ENCODE data around the gene SMU1. TPM values are rescaled to one million over a fixed set of nuclear protein-coding genes. Genes with fewer than 3 reads are reported as not detected.
"Not testable (repeated sequence)": the region's sequence is repeated elsewhere in the genome, so short reads cannot be mapped to it uniquely, and the experiment has no call there.

The SMU1 gene
- total and polyA plus RNA-seq, 7 donors: 8.4 to 18.4 (median 15.5) TPM

- no peaks in the 10 kb centered on the region for H3K36me3 ChIP-seq (ENCODE audit: insufficient read depth in 1 of 2, low read depth in 1 of 2)
- H3K9me3 ChIP-seq: no peaks in the 10 kb centered on the region
- peak overlapping the region; percentile 79 for H3K27ac ChIP-seq
- H3K27me3 ChIP-seq (ENCODE audit: insufficient read depth in 3 of 3, low read length in 2 of 3): no peaks in the 10 kb centered on the region
- TF ChIP-seq CTCF (IDR thresholded peaks at IDR 0.05): no peak
- intact Hi-C loops (cut with DNase I): loop anchor here in 1 of 2 donors (5.0 kb wide), 2 partner anchors 36 to 61 kb away; no protein-coding TSS in a partner anchor
- no peak overlapping the region for H3K4me3 ChIP-seq
- peak; percentile 68 to 83 for DNase-seq
- WGBS, 3 donors: 34 to 53% (median 40%) methylated on average over 10 of the region's 10 CpGs
- ATAC-seq: peak; percentile 96 to 97 (median 96)
- H3K4me1 ChIP-seq: peaks cover 23% of the 10 kb centered on the region
Observed at GRCh38 chr9:33101104-33101951, 24.9 kb upstream of the SMU1 start.

GRCh38 chr9:33099754-33100153 lies 23.3 kb upstream of the SMU1 start:
- 88 to 90% (median 89%) methylated on average over 2 of the region's 2 CpGs for WGBS, 3 donors
- Histone ChIP-seq H3K4me1 (peaks cover 22% of the 10 kb centered on the region), H3K27ac (no peak overlapping the region), H3K4me3 (no peak overlapping the region), H3K36me3 (ENCODE audit: insufficient read depth in 1 of 2, low read depth in 1 of 2) (no peaks in the 10 kb centered on the region), H3K27me3 (ENCODE audit: insufficient read depth in 3 of 3, low read length in 2 of 3) (no peaks in the 10 kb centered on the region), H3K9me3 (no peaks in the 10 kb centered on the region)
- intact Hi-C loops (cut with DNase I): loop anchor here in 1 of 2 donors (5.0 kb wide), 2 partner anchors 38 to 63 kb away; no protein-coding TSS in a partner anchor
- no peak for ATAC-seq
- no peak for DNase-seq
- TF ChIP-seq CTCF (IDR thresholded peaks at IDR 0.05): no peak

- Histone ChIP-seq H3K27ac (no peak overlapping the region), H3K4me1 (peaks cover 12% of the 10 kb centered on the region), H3K27me3 (ENCODE audit: insufficient read depth in 3 of 3, low read length in 2 of 3) (no peaks in the 10 kb centered on the region), H3K36me3 (ENCODE audit: insufficient read depth in 1 of 2, low read depth in 1 of 2) (no peaks in the 10 kb centered on the region), H3K9me3 (no peaks in the 10 kb centered on the region), H3K4me3 (no peak overlapping the region)
- DNase-seq (no peak), ATAC-seq (no peak)
- 61 to 68% (median 67%) methylated on average over 3 of the region's 3 CpGs for WGBS, 3 donors
- intact Hi-C loops (cut with DNase I): no loop called here
- TF ChIP-seq CTCF (IDR thresholded peaks at IDR 0.05): no peak
Observed at GRCh38 chr9:33097192-33097591, 20.7 kb upstream of the SMU1 start.

GRCh38 chr9:33092634-33093033 lies 16.2 kb upstream of the SMU1 start:
- intact Hi-C loops (cut with DNase I): no loop called here
- no peak for TF ChIP-seq CTCF (IDR thresholded peaks at IDR 0.05)
- no peak overlapping the region for H3K4me3 ChIP-seq
- no peaks in the 10 kb centered on the region for H3K9me3 ChIP-seq
- ATAC-seq (no peak), DNase-seq (no peak)
- no peaks in the 10 kb centered on the region for H3K27me3 ChIP-seq (ENCODE audit: insufficient read depth in 3 of 3, low read length in 2 of 3)
- no peaks in the 10 kb centered on the region for H3K36me3 ChIP-seq (ENCODE audit: insufficient read depth in 1 of 2, low read depth in 1 of 2)
- no peaks in the 10 kb centered on the region for H3K4me1 ChIP-seq
- 75 to 82% (median 76%) methylated on average over 5 of the region's 5 CpGs for WGBS, 3 donors
- no peak overlapping the region for H3K27ac ChIP-seq

GRCh38 chr9:33085672-33086071 lies 9.2 kb upstream of the SMU1 start:
- H3K4me1 ChIP-seq; ATAC-seq; H3K27ac ChIP-seq; H3K36me3 ChIP-seq (ENCODE audit: insufficient read depth in 1 of 2, low read depth in 1 of 2); H3K4me3 ChIP-seq; intact Hi-C loops (cut with DNase I); H3K9me3 ChIP-seq; DNase-seq; H3K27me3 ChIP-seq (ENCODE audit: insufficient read depth in 3 of 3, low read length in 2 of 3): not testable (repeated sequence)
- 87 to 92% (median 90%) methylated on average over 9 of the region's 9 CpGs for WGBS, 3 donors
